H1 (cell line): ENCODE measurements around the gene FARS2. TPM values are rescaled to one million over a fixed set of nuclear protein-coding genes. Genes with fewer than 3 reads are reported as not detected.

Experiments
- JUN ChIP-seq: IDR thresholded peaks from 2 replicates; pipeline ENCODE4 v1.6.1; 2011; ENCODE audit warnings: low read depth, mild to moderate bottlenecking, improper control_type of control experiment, low read length
- SIN3A ChIP-seq, 2 experiments: IDR thresholded peaks in 1 of 2; conservative IDR thresholded peaks in 1 of 2; 2 replicates each; pipeline ENCODE4 v1.6.1; 2011 to 2012; ENCODE audit warnings: low read length in 2 of 2, improper control_type of control experiment in 1 of 2, low read depth in 1 of 2, mild to moderate bottlenecking in 1 of 2
- SP4 ChIP-seq: IDR thresholded peaks from 2 replicates; pipeline ENCODE4 v1.6.1; 2012; ENCODE audit warnings: low read length, inconsistent platforms
- ZNF274 ChIP-seq: IDR thresholded peaks from 2 replicates; pipeline ENCODE4 v1.7.0; 2012; ENCODE audit warnings: low read length, borderline replicate concordance; ENCODE audit errors: extremely low read depth
- polyA plus RNA-seq, 7 experiments: library from polyadenylated mRNA; depleted of rRNA in 3 of 7; stranded (reverse) in 5 of 7; unstranded in 2 of 7; fragments of >200 nt in 5 of 7; fragments of 200-250 nt in 2 of 7; gene quantifications; 1 replicate in 5 of 7; 2 replicates in 1 of 7; 4 replicates in 1 of 7; pipeline versions ENCODE4 v1.2.1 to v1.2.3, GENCODE V29; 2011 to 2013; ENCODE audit warnings: missing spikeins in 2 of 7, mixed read lengths in 2 of 7
- total RNA-seq: library from RNA; stranded (reverse); fragmentation: NEBNext Ultra II Directional; extraction: Animal tissue kit (Norgen Biotek cat#: 25700); gene quantifications from 2 replicates; pipeline ENCODE4 v1.2.1, GENCODE V29; 2021
- TF ChIP-seq, protein P1 (sequence below): fragments of 300-600 bp; sonication (generic); IDR thresholded peaks from 2 replicates; pipeline ENCODE4 v1.7.1; 2012; ENCODE audit warnings: low read length, moderate library complexity, mild to moderate bottlenecking, inconsistent platforms; ENCODE audit not compliant: insufficient replicate concordance

The FARS2 gene
- total and polyA plus RNA-seq, 2 of the 8 experiments (the other 6 are each of a cell fraction or from before 2014, with no cell fraction given) = 11.7 to 14.4 TPM

DNA sequence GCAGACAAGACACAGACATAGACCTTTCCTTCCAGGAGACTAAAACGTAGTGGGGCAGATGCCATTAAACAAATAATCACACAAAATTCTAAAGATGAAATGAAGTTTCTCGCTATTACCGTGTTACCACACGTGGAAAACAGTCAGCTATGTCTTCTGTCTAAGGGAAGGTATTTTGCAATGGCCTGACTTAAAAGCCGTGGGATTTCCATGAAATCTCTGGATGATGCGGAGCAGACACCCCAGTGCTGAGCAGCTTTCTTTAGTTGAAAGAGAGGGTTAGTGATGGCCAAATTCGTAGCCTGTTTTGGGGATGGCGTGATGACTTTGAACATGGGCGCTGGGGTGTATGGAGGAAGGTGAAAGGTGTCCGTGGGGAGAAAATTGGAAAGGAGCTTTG is 463.6 kb downstream of the FARS2 start (continued):
- TF ChIP-seq, protein P1, sequence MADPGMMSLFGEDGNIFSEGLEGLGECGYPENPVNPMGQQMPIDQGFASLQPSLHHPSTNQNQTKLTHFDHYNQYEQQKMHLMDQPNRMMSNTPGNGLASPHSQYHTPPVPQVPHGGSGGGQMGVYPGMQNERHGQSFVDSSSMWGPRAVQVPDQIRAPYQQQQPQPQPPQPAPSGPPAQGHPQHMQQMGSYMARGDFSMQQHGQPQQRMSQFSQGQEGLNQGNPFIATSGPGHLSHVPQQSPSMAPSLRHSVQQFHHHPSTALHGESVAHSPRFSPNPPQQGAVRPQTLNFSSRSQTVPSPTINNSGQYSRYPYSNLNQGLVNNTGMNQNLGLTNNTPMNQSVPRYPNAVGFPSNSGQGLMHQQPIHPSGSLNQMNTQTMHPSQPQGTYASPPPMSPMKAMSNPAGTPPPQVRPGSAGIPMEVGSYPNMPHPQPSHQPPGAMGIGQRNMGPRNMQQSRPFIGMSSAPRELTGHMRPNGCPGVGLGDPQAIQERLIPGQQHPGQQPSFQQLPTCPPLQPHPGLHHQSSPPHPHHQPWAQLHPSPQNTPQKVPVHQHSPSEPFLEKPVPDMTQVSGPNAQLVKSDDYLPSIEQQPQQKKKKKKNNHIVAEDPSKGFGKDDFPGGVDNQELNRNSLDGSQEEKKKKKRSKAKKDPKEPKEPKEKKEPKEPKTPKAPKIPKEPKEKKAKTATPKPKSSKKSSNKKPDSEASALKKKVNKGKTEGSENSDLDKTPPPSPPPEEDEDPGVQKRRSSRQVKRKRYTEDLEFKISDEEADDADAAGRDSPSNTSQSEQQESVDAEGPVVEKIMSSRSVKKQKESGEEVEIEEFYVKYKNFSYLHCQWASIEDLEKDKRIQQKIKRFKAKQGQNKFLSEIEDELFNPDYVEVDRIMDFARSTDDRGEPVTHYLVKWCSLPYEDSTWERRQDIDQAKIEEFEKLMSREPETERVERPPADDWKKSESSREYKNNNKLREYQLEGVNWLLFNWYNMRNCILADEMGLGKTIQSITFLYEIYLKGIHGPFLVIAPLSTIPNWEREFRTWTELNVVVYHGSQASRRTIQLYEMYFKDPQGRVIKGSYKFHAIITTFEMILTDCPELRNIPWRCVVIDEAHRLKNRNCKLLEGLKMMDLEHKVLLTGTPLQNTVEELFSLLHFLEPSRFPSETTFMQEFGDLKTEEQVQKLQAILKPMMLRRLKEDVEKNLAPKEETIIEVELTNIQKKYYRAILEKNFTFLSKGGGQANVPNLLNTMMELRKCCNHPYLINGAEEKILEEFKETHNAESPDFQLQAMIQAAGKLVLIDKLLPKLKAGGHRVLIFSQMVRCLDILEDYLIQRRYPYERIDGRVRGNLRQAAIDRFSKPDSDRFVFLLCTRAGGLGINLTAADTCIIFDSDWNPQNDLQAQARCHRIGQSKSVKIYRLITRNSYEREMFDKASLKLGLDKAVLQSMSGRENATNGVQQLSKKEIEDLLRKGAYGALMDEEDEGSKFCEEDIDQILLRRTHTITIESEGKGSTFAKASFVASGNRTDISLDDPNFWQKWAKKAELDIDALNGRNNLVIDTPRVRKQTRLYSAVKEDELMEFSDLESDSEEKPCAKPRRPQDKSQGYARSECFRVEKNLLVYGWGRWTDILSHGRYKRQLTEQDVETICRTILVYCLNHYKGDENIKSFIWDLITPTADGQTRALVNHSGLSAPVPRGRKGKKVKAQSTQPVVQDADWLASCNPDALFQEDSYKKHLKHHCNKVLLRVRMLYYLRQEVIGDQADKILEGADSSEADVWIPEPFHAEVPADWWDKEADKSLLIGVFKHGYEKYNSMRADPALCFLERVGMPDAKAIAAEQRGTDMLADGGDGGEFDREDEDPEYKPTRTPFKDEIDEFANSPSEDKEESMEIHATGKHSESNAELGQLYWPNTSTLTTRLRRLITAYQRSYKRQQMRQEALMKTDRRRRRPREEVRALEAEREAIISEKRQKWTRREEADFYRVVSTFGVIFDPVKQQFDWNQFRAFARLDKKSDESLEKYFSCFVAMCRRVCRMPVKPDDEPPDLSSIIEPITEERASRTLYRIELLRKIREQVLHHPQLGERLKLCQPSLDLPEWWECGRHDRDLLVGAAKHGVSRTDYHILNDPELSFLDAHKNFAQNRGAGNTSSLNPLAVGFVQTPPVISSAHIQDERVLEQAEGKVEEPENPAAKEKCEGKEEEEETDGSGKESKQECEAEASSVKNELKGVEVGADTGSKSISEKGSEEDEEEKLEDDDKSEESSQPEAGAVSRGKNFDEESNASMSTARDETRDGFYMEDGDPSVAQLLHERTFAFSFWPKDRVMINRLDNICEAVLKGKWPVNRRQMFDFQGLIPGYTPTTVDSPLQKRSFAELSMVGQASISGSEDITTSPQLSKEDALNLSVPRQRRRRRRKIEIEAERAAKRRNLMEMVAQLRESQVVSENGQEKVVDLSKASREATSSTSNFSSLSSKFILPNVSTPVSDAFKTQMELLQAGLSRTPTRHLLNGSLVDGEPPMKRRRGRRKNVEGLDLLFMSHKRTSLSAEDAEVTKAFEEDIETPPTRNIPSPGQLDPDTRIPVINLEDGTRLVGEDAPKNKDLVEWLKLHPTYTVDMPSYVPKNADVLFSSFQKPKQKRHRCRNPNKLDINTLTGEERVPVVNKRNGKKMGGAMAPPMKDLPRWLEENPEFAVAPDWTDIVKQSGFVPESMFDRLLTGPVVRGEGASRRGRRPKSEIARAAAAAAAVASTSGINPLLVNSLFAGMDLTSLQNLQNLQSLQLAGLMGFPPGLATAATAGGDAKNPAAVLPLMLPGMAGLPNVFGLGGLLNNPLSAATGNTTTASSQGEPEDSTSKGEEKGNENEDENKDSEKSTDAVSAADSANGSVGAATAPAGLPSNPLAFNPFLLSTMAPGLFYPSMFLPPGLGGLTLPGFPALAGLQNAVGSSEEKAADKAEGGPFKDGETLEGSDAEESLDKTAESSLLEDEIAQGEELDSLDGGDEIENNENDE = no peak
- no peak for TF ChIP-seq SP4
- no peak for TF ChIP-seq JUN
- TF ChIP-seq ZNF274 = no peak
- no peak for TF ChIP-seq SIN3A (conservative IDR thresholded peaks at IDR 0.05 in 1 of 2, IDR thresholded peaks at IDR 0.05 in 1 of 2; ENCODE audit: low read depth in 1 of 2, low read length in 2 of 2)
